Activated T-helper 9 cell treated with anti-CD3 and anti-CD28 coated beads, Interleukin-2, amount 50 U/mL, for 16 hours (primary cell): ENCODE measurements around the gene FCMR.
A peak's percentile ranks its signal among the peaks of the same experiment; 100 is the strongest.
"Not testable (repeated sequence)": the region's sequence is repeated elsewhere in the genome, so short reads cannot be mapped to it uniquely, and the experiment has no call there.

Experiments used
- DNase-seq: peaks from one replicate; pipeline ENCODE4 v3.0.0-alpha.2; 2020; ENCODE audit warnings: low read depth

FCMR gene

GRCh38 chr1:206949641-206950040 lies 27.9 kb upstream of the FCMR start:
- no peak for DNase-seq

DNA sequence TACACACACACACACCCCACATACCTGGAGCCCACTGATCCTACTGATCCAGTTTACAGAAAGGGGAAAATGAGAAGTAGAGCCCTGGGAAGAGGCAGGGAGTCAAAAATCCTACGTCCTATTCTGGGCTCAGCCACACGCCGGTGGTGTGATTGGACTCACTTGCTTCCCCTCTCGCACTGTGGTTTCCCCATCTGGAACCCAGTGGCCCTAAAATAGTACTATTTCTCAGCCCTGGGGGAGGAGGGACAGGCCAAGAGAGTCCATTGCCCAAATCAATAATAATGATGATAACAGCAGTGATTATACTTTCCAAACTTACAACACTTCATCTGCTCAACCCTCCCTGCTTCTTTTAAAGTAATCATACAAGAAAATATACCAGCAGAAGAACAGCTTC lies 27.5 kb upstream of the FCMR start:
- no peak for DNase-seq

DNA sequence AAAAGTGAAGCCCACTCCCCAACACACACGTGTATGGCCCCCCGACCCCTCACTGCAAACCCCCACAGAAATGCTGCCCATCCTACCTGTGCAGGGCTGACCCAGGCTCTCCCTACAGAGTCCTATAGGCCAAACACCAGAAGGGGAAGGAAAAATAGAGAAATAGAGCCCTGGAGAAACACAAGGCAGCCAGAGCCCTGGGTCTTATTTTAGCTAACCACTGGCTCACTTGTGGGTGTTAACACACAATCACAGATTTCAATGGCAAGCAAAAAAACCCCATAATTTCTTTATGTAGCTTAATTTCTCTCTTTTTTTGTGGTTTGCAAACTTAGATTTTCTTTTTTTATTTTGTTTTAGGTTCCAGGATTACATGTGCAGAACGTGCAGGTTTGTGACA lies 25.5 kb upstream of the FCMR start:
- DNase-seq = no peak

DNA sequence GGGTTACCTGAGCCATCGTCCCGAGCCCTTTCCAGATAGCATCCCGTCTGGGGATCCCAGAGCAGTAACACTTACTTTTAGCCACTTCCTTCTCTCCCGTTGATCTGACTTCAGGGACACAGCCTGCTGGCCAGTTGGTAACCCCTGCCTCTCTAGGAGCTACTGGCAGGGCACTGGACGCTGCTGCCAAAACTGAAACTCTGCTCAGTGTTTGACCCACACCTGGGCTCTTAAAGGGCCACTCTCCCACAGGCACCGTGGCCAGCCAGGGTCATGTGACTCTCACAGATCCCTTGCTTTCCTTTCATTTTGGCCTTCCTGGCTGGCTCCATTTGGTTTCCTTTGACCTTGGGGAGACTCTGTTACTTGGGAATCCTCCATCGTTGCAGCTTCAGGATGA lies 24.5 kb upstream of the FCMR start, which contains the start of gene PIGR:
Gene PIGR (minus strand): TSS at position 206 of the 400 bp plus-strand sequence. CDS start 5,935 bp downstream, outside the sequence.
- DNase-seq = no peak

DNA sequence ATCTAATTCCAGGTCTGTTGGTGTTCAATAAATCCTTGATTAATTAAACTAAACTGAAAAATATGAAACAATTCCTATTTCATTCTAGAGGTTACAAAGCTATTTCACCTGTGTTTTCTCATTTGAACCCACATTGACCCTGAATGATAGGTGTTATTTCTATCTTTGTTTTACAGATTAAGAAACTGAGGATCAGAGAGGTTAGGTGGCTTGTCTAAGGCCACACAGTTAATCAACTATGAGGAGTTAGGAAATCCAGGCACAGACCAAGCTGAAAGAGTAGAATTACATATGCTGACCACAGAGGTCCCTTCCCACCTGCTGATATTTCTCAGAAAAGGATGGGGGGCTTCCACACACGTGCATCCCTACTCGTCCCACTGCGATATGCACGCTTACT lies 24.0 kb upstream of the FCMR start:
- DNase-seq = no peak

DNA sequence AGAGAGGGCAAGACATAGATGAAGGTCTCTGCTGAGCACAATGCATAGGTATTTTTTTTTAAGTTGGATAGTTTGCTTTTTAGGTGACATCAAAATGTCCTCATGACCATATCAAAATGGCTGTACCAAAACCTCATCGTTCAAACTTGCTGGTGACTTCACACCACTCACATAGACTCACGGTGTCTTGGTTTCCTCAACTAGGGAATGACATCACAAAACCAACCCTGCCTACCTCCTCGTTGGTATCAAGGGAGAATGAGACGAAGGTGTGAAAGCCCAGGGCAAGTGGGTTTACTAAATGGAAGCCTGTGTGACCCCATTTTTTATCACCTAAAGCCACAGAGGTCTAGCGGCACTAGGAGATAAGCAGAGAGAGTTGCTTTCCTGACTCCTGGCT lies 23.0 kb upstream of the FCMR start:
- no peak for DNase-seq

DNA sequence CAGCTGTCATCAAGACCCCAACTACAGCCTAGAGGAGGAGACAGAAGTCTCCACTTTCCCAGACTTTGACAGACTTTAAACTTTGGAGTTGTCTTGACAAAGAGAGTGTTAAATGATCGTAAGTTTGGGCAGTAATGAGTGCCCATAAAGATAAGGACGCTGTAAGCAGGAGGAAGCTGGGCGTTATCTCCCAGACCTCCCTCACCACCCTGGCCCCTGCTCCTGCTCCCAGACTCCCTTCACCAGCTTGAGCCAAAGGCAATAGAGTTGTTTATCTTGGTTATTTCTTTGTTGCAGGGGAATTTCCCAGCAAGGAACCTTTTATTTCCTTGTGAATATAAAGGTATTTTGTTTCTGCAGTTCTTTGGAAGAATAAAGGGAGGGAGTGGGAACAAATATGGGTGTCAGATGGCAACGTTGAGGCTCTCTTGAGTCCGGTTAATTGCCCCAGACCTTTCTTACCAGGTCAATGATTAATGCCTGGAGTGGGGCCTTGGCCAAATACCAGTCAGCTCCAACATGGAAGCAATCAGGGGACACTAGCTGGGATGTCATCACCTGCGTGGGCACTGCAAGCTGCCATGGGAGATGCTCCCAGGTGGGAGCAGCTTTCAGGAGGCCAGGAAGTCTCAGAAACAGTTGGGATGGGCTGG lies 20.2 kb upstream of the FCMR start:
- DNase-seq = no peak

DNA sequence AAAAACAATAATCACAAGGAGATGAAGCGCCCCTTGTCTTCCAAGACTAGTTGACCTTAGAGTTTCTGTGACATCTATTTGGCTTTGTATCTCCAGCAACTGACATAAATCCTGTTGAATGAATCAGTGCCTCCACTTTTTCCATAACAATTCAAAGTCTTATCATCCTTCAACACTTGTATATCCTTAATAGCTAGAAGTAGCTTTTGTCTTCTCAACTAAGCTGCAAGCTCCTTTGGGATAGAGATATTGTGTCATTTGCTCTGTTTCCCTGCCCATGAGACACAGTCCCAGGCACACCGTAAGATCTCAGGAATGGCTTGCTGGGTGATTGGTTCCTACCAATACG lies 18.8 kb upstream of the FCMR start:
- DNase-seq = no peak

DNA sequence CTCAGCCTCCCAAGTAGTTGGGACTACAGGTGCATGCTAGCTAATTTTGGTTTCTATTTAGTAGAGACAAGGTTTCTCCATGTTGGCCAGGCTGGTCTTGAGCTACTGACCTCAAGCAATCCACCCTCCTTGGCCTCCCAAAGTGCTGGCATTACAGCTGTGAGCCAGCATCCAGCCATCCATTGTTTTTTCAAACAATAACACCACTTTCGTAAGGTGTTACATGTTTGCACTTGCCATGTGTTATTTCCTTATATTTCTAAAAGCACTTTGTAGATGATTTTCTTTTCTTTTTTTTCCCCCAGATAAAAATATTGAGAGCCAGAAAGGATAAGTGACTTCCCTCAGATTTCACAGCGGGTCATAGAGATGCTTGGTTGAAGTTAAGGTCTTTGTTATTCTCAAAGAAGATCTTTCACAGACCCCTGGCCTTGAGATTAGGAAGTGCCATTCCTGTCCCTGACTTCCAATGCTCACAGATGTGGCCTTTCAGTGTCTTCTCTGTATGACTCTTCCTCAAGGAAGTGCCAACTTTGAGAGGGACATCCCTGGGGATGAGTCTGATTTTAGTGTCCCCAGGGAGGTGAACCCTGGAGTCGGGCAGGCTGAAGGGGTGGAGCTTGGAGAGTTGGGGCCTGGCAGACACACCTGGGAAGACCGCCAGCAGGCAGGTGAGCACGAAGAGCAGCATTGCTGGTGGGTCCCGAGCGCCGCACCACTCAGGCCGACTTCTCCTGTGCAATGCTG lies 18.3 kb upstream of the FCMR start:
- no peak for DNase-seq

DNA sequence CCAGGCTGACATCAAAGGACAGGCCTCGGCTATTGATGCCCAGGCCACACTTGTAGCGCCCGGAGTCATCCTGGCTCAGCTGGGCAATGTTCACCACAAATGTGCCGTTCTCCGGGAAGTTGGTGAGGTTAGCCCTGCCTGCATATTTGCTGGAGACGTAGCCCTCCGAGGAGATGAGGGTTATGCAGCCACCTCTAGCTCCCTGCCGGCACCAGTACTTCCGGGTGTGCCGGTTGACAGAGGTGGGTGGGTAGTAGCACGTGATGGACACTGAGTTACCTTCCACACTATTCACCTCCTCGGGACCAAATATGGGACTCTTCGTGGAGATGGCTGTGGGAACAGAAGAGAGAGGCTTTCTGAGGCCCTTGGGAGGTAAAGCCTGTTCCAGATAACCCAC lies 17.4 kb upstream of the FCMR start:
- no peak for DNase-seq

GRCh38 chr1:206937425-206937824 lies 15.7 kb upstream of the FCMR start:
- DNase-seq = no peak

DNA sequence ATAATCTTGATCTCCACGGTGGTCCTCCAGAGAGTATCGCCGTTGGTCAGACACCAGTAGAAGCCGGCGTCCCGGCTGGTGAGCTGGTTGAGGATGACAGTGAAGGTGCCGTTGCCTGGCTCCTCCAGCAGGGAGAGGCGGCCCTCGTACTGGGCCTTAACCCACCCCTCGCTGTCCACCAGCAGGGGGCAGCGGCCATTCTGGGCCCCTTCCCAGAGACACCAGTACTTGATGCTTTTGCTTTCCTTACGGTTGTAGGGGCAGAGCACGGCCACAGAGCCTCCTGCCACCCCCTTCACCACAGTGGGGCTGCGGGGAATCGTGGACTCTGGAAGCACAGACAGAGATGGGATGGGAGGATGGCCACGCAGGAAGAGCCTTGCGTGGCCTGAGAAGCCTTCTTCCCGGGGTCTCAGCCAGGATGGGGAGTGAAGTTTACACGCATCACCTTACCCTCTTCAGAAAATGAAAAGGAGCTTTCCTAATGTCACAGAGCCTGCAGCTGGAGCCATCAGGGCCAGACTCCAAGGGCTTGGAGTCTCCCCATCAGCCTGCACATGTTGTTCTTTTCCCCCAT lies 13.8 kb upstream of the FCMR start:
- no peak for DNase-seq

DNA sequence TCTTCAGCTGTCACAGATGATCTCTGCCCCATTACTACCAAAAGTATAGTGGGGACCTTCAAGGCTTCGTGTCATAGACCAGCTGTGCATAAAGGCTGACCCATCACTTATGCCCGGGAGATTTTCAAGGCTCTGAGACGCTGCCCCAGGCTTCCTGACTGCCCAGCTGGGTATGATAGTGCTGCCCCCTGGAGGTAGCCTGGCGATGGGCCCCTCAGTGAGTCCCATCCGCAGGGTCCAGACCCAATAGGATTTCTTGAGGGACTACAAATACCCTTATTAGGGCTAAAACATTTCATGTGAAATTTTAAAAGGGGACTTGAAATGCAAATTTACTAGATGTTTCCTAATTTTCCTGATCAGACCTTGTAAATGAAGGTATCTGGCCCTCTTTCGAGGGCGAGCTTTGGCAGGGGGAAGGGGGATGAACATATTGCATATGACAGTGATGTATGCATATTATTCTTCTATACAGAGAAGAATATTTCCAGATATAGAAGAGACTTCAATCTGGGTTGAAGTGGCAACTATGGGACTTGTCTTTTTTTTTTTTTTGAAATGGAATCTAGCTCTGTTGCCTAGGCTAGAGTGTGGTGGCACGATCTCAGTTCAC lies 11.7 kb upstream of the FCMR start:
- peak; percentile 57 for DNase-seq

DNA sequence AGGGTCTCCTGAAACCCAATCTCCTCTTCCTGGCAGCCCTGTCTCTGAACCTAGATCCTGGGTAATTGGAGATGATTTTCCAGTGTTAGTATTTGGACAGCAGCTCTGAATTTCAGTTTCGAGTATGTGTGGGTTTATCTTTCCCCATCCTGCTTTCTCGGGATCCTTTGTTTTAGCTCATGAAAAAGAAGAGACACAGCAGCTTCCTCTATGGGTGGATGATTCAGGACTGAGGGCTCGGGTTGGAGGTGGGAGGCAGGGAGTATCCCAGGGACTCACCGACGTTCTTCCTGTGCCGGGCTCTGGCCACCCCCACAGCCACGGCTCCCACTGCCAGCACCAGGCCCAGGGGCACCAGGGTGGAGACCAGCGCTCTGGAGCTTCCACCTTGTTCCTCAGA lies 10.4 kb upstream of the FCMR start:
- no peak for DNase-seq

- no peak for DNase-seq
These were observed 10.0 kb upstream of the FCMR start for GRCh38 chr1:206931709-206932108.

DNA sequence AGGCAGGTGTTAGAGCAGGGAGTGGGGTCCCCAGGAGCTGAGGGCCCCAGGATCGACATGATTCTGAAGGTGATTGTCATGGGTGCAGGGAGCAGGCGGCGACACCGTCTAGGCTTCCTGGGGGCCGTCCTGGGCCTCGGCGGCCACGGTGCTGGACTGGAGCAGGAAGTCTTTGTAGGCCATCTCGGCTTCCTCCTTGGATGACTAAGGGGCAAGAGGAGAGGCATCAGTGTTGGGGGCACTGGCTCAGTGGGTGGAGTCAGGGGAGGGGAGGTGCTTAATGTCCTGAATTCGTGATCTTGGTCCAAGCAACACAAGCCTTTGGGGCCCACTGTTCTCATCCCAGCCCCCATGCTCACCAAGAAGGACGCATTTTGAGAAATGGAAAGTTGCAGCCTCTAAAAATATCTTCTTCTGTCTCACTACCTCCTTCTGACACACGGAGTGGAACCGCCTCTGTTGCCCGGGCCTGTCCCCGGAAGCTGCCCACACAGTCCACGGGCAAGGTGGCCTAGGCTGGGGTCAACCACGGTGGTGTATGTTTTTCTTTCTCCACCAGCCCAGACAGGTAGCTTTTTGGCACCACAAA lies 8.6 kb upstream of the FCMR start:
- DNase-seq = peak; percentile 16

GRCh38 chr1:206929524-206929923 lies 7.8 kb upstream of the FCMR start:
- DNase-seq = no peak

GRCh38 chr1:206926286-206926685 lies 4.5 kb upstream of the FCMR start:
- no peak for DNase-seq

DNA sequence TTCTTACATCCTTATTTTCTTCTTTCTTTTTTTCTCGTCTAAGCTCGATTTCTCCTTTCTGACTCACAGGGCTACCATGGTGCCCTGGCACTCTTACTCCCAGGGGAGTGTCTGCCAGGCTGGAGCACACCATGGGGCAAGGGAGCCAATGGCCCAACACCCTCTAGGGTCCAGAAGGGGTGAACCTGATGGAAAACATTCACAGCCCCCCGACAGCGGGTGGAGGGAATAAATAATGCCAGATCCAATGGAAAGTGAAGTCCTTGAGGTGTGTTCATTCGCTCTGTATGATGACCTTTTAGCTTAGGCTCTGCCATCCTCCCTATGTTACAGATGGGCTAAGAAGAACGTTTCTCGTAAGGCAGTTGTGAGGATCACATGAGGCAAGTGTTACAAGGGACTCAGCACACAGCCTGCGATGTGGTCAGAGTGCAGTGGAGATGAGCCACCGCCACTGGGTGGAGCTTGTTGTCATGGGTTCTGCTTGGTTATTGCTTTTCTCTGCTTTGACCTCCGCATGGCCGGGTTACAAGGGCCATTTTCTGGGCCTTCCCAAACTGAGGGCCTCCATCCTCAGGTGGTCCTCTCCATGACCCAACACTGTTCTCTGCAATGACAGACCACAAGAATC lies 3.5 kb upstream of the FCMR start:
- DNase-seq = peak; percentile 27

DNA sequence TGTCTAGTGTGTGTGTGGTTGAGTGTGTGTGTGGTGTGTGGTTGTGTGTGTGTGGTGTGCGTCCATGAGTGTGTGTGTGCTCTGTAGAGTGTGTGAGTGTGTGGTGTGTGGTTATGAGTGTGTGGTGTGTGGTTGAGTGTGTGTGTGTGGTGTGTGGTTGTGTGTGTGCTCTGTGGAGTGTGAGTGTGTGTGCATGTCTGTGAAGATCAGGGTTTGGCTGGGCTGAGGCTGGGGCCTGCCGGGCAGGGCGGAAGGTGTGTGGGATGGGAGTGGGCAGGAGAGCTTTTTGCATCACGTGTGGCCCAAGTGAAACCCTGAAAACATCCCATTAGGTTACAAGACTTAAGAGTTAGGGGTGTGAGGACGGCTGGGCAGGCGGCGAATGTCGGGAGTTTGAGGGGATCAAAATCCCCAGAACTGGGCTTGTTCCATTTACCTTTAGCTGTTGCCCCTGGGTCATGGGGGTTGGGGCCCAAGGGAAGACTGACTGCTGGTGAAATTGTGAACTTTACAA lies 2.9 kb upstream of the FCMR start:
- DNase-seq = no peak

GRCh38 chr1:206923961-206924557 lies 2.3 kb upstream of the FCMR start:
- DNase-seq = not testable (repeated sequence)
